H9 (cell line): ENCODE results near the gene B3GNT5. TPM values are rescaled to one million over a fixed set of nuclear protein-coding genes. Genes with fewer than 3 reads are reported as not detected.

Experiments
- DNase-seq: peaks from one replicate; pipeline ENCODE4 v3.0.0-alpha.2; 2017
- H2AFZ ChIP-seq: one replicate; pipeline ENCODE4 v1.6.1; 2013; ENCODE audit warnings: mild to moderate bottlenecking, low read length, control low read depth, moderate library complexity
- H2AK5ac ChIP-seq: 2 replicates; pipeline ENCODE4 v1.6.1; 2013; ENCODE audit warnings: low read length, control low read depth, mixed read lengths; ENCODE audit not compliant: insufficient read length
- H2BK120ac ChIP-seq: one replicate; pipeline ENCODE4 v1.6.1; 2013; ENCODE audit warnings: low read depth, mild to moderate bottlenecking, low read length, control low read depth, inconsistent platforms; ENCODE audit not compliant: poor library complexity, severe bottlenecking
- H2BK12ac ChIP-seq: 2 replicates; pipeline ENCODE4 v1.6.1; 2013; ENCODE audit warnings: low read length, control low read depth, mixed read lengths, low read depth; ENCODE audit not compliant: insufficient read length
- H2BK15ac ChIP-seq: 2 replicates; pipeline ENCODE4 v1.6.1; 2013; ENCODE audit warnings: low read depth, low read length, control low read depth
- H2BK20ac ChIP-seq: one replicate; pipeline ENCODE4 v1.6.1; 2013; ENCODE audit warnings: low read depth, mild to moderate bottlenecking, low read length, control low read depth, inconsistent platforms; ENCODE audit not compliant: poor library complexity, severe bottlenecking
- H2BK5ac ChIP-seq: 2 replicates; pipeline ENCODE4 v1.6.1; 2013; ENCODE audit warnings: low read length, control low read depth, mixed read lengths; ENCODE audit not compliant: insufficient read length
- H3K14ac ChIP-seq: 2 replicates; pipeline ENCODE4 v1.6.1; 2013; ENCODE audit warnings: low read length, control low read depth; ENCODE audit not compliant: insufficient read depth
- H3K18ac ChIP-seq: 2 replicates; pipeline ENCODE4 v1.6.1; 2013; ENCODE audit warnings: low read depth, mild to moderate bottlenecking, mixed read lengths, low read length, control low read depth; ENCODE audit not compliant: insufficient read length
- H3K23ac ChIP-seq: 2 replicates; pipeline ENCODE4 v1.6.1; 2013; ENCODE audit warnings: low read length, control low read depth, mixed read lengths, low read depth; ENCODE audit not compliant: insufficient read length
- H3K23me2 ChIP-seq: 2 replicates; pipeline ENCODE4 v1.6.1; 2013; ENCODE audit warnings: low read depth, mild to moderate bottlenecking, mixed read lengths, low read length, control low read depth; ENCODE audit not compliant: insufficient read length, poor library complexity, severe bottlenecking
- H3K27ac ChIP-seq: 2 replicates; pipeline ENCODE4 v1.5.1; 2013; ENCODE audit warnings: low read length, control low read depth, mixed read lengths, low read depth; ENCODE audit not compliant: insufficient read length
- H3K27me3 ChIP-seq: 2 replicates; pipeline ENCODE4 v1.6.1; 2013; ENCODE audit warnings: low read length, control low read depth, inconsistent platforms; ENCODE audit not compliant: insufficient read depth
- H3K4ac ChIP-seq: 2 replicates; pipeline ENCODE4 v1.6.1; 2013; ENCODE audit warnings: low read depth, mild to moderate bottlenecking, control low read depth, inconsistent platforms, low read length, moderate library complexity
- H3K4me1 ChIP-seq: 2 replicates; pipeline ENCODE4 v1.6.1; 2013; ENCODE audit warnings: low read length, control low read depth, inconsistent platforms; ENCODE audit not compliant: insufficient read depth
- H3K4me2 ChIP-seq: 2 replicates; pipeline ENCODE4 v1.6.1; 2013; ENCODE audit warnings: low read length, control low read depth, mixed read lengths; ENCODE audit not compliant: insufficient read length, insufficient read depth
- H3K56ac ChIP-seq: 2 replicates; pipeline ENCODE4 v1.6.1; 2013; ENCODE audit warnings: low read depth, mild to moderate bottlenecking, mixed read lengths, low read length, control low read depth; ENCODE audit not compliant: insufficient read length
- H3K79me1 ChIP-seq: 2 replicates; pipeline ENCODE4 v1.6.1; 2013; ENCODE audit warnings: low read depth, mild to moderate bottlenecking, moderate library complexity, low read length, control low read depth, inconsistent platforms; ENCODE audit not compliant: insufficient read depth, poor library complexity, severe bottlenecking
- H3K79me2 ChIP-seq: 2 replicates; pipeline ENCODE4 v1.6.1; 2013; ENCODE audit warnings: low read length, control low read depth, inconsistent platforms; ENCODE audit not compliant: insufficient read depth
- H3K9ac ChIP-seq: 2 replicates; pipeline ENCODE4 v1.6.1; 2013; ENCODE audit warnings: low read length, control low read depth, mixed read lengths; ENCODE audit not compliant: insufficient read length; ENCODE audit errors: extremely low read depth
- H3K9me3 ChIP-seq: one replicate; pipeline ENCODE4 v1.6.1; 2013; ENCODE audit warnings: low read depth, low read length, inconsistent platforms; ENCODE audit not compliant: control insufficient read depth
- H3T11ph ChIP-seq: one replicate; pipeline ENCODE4 v1.6.1; 2013; ENCODE audit warnings: mild to moderate bottlenecking, low read length, control low read depth, inconsistent platforms
- H4K20me1 ChIP-seq: one replicate; pipeline ENCODE4 v1.6.1; 2013; ENCODE audit not compliant: control insufficient read depth, insufficient read length, insufficient read depth
- H4K5ac ChIP-seq: 2 replicates; pipeline ENCODE4 v1.6.1; 2013; ENCODE audit warnings: low read depth, mild to moderate bottlenecking, mixed read lengths, low read length, control low read depth; ENCODE audit not compliant: insufficient read length
- H4K8ac ChIP-seq: replicated peaks from 2 replicates; pipeline ENCODE4 v1.6.1; 2013; ENCODE audit warnings: low read length, control low read depth, mixed read lengths, low read depth; ENCODE audit not compliant: insufficient read length
- H4K91ac ChIP-seq: 2 replicates; pipeline ENCODE4 v1.6.1; 2013; ENCODE audit warnings: low read depth, mild to moderate bottlenecking, moderate library complexity, mixed read lengths, low read length, control low read depth; ENCODE audit not compliant: insufficient read length
- H3K27ac Mint-ChIP-seq, 3 experiments: 2 replicates in 2 of 3; 3 replicates in 1 of 3; pipeline ENCODE4 v1.8.0; 2020 to 2021; ENCODE audit warnings: mixed read lengths in 3 of 3, mild to moderate bottlenecking in 1 of 3, moderate library complexity in 1 of 3
- H3K27me3 Mint-ChIP-seq: 2 replicates; pipeline ENCODE4 v1.8.0; 2021; ENCODE audit warnings: low read depth, mild to moderate bottlenecking, moderate library complexity, mixed read lengths
- H3K36me3 Mint-ChIP-seq, 3 experiments: 2 replicates in 2 of 3; 3 replicates in 1 of 3; pipeline ENCODE4 v1.8.0; 2020 to 2021; ENCODE audit warnings: low read depth in 3 of 3, mixed read lengths in 3 of 3; ENCODE audit not compliant: insufficient read depth in 1 of 3
- H3K4me1 Mint-ChIP-seq, 2 experiments: 2 replicates each; pipeline ENCODE4 v1.8.0; 2020; ENCODE audit warnings: mixed read lengths in 2 of 2
- H3K4me3 Mint-ChIP-seq, 2 experiments: 2 replicates in 1 of 2; 3 replicates in 1 of 2; pipeline ENCODE4 v1.8.0; 2020 to 2021; ENCODE audit warnings: mild to moderate bottlenecking in 2 of 2, mixed read lengths in 2 of 2, moderate library complexity in 1 of 2
- H3K9me3 Mint-ChIP-seq, 2 experiments: 2 replicates in 1 of 2; 3 replicates in 1 of 2; pipeline ENCODE4 v1.8.0; 2020; ENCODE audit warnings: mild to moderate bottlenecking in 2 of 2, mixed read lengths in 2 of 2, moderate library complexity in 1 of 2
- CTCF ChIP-seq: fragments of 200-600 bp; sonication (generic); conservative IDR thresholded peaks from 3 replicates; pipeline ENCODE4 v1.8.0; 2021; ENCODE audit warnings: antibody characterized with exemption, mild to moderate bottlenecking
- WGBS: extraction: QIAGEN DNeasy Blood & Tissue Kit; methylation state at CpG from one replicate; pipeline ENCODE4 v1.1.7; 2013; ENCODE audit warnings: missing lambda C conversion rate, low lambda C conversion rate, mixed read lengths; ENCODE audit not compliant: insufficient read length; ENCODE audit errors: extremely low coverage; 5-methylcytosine and 5-hydroxymethylcytosine counted together
- total RNA-seq: library from RNA; stranded (reverse); gene quantifications from 2 replicates; pipeline ENCODE4 v1.2.1, GENCODE V29; 2021

Gene B3GNT5
- total RNA-seq, 1 experiment from 2014 or later, result 7.3 TPM

GRCh38 chr3:183313351-183313750, 60.3 kb downstream of the B3GNT5 start:
- Histone ChIP-seq H3K4ac (no peak overlapping the region), H3K56ac (no peak overlapping the region), H3K27me3 (no peaks in the 10 kb centered on the region), H4K5ac (no peak overlapping the region), H3K79me1 (no peaks in the 10 kb centered on the region), H2BK20ac (no peak overlapping the region), H3K23ac (no peak overlapping the region), H3K14ac (no peak overlapping the region), H4K91ac (no peak overlapping the region), H2BK12ac (no peak overlapping the region), H3K18ac (no peak overlapping the region), H2BK120ac (no peak overlapping the region), H3K9me3 (no peaks in the 10 kb centered on the region), H2AK5ac (no peak overlapping the region), H3T11ph (no peak overlapping the region), H3K79me2 (no peaks in the 10 kb centered on the region), H3K9ac (no peak overlapping the region), H2BK15ac (no peak overlapping the region), H4K20me1 (no peaks in the 10 kb centered on the region), H3K27ac (no peak overlapping the region), H2AFZ (no peak overlapping the region), H2BK5ac (no peak overlapping the region), H3K23me2 (no peaks in the 10 kb centered on the region), H3K4me2 (no peak overlapping the region), H3K4me1 (no peaks in the 10 kb centered on the region), H4K8ac (no peak overlapping the region)
- no CpG with 5 or more reads among the region's 4 CpGs for WGBS
- Mint-ChIP-seq H3K4me3 (no peak overlapping the region), H3K27me3 (no peaks in the 10 kb centered on the region), H3K9me3 (no peaks in the 10 kb centered on the region), H3K36me3 (peaks cover 0 to 20% (median 5%) of the 10 kb centered on the region in 3 experiments; a peak in 6 of 7 replicates), H3K4me1 (peaks cover 3 to 10% of the 10 kb centered on the region in 2 experiments), H3K27ac (no peak overlapping the region)
- no peak for DNase-seq
- TF ChIP-seq CTCF, result no peak
